ENCODE measurements around the gene PRSS21.

The PRSS21 gene

GRCh38 chr16:2808181-2808580 lies 8.9 kb upstream of the PRSS21 start:
- DNase-seq: no peak

GRCh38 chr16:2809149-2809760 lies 7.8 kb upstream of the PRSS21 start:
- no peak for DNase-seq

GRCh38 chr16:2810651-2811050 lies 6.4 kb upstream of the PRSS21 start:
- no peak for DNase-seq

- no peak for DNase-seq
Measured at GRCh38 chr16:2811703-2812471, 5.2 kb upstream of the PRSS21 start.

GRCh38 chr16:2813771-2814221 lies 3.2 kb upstream of the PRSS21 start:
- DNase-seq: no peak

- DNase-seq: no peak
Measured at GRCh38 chr16:2814551-2815298, 2.3 kb upstream of the PRSS21 start.

- DNase-seq: no peak
Measured at GRCh38 chr16:2815299-2815771, 1.7 kb upstream of the PRSS21 start.

GRCh38 chr16:2817340-2818271 lies 569 bp downstream of the PRSS21 start:
- DNase-seq: no peak

GRCh38 chr16:2818272-2818876 lies 1.3 kb downstream of the PRSS21 start:
- DNase-seq: no peak

GRCh38 chr16:2819179-2819938 lies 2.3 kb downstream of the PRSS21 start:
- DNase-seq: no peak

- DNase-seq: no peak
Measured at GRCh38 chr16:2819939-2820835, 3.1 kb downstream of the PRSS21 start.

GRCh38 chr16:2820836-2821486 lies 3.9 kb downstream of the PRSS21 start:
- no peak for DNase-seq

- DNase-seq: no peak
Measured at GRCh38 chr16:2821487-2822157, 4.6 kb downstream of the PRSS21 start.

GRCh38 chr16:2822158-2822495 lies 5.1 kb downstream of the PRSS21 start:
- DNase-seq: no peak

GRCh38 chr16:2822496-2822895 lies 5.5 kb downstream of the PRSS21 start:
- DNase-seq: no peak

- DNase-seq: no peak
Measured at GRCh38 chr16:2824626-2825025, 7.6 kb downstream of the PRSS21 start.

- DNase-seq: no peak
Measured at GRCh38 chr16:2825049-2825742, 8.2 kb downstream of the PRSS21 start.

GRCh38 chr16:2825906-2826305 lies 8.9 kb downstream of the PRSS21 start:
- no peak for DNase-seq
